ENCODE results near the gene ACYP1. TPM values are rescaled to one million over a fixed set of nuclear protein-coding genes. Genes with fewer than 3 reads are reported as not detected.

ACYP1 gene
- total and polyA plus RNA-seq, 2 of the 13 experiments (the other 11 are each of a cell fraction or from before 2014, with no cell fraction given) = 9.7 to 22.4 TPM

DNA sequence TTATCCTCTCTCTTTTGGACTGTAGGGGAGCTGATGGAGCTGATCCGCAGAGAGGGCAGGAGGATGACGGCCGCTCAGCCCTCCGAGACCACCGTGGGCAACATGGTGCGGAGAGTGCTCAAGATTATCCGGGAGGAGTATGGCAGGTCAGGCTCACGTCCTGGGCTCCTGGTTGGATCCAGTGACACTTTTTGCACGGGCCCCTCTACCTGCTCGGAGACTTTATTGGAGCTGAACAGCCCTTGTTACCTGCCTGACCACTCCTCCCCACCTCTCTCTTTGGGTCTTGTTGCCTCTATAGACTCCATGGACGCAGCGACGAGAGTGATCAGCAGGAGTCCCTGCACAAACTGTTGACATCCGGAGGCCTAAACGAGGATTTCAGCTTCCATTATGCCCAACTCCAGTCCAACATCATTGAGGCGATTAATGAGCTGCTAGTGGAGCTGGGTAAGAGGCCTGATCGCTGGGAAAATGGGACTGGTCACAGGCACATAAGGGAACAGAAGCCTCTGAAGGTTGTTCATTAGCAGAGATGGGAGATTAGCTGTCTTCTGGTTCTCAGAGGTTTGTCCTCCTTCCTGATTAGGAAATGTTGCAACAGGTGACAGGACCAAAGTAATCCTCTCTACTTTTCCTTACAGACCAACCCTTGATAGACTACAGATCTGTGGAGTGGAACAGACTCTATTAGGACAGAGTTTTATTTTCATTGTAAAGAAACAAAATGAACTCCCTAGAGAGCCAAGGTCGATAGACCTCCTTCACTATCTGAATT lies 60.4 kb downstream of the ACYP1 start (continued):
- TF ChIP-seq BRD4 (CRISPR knock-in tag; IDR thresholded peaks at IDR 0.05) = no peak
- no peak for TF ChIP-seq PRPF4 (IDR thresholded peaks at IDR 0.05; ENCODE audit: low read depth, low read length, poor library complexity, severe bottlenecking)
- no peak for TF ChIP-seq ZNF780A (CRISPR knock-in tag; IDR thresholded peaks at IDR 0.05)
- no peak for TF ChIP-seq IRX3 (CRISPR knock-in tag; IDR thresholded peaks at IDR 0.05; ENCODE audit: borderline replicate concordance, low read depth)
- no peak for TF ChIP-seq ZNF230 (CRISPR knock-in tag; IDR thresholded peaks at IDR 0.05)
- TF ChIP-seq ERF (CRISPR knock-in tag; IDR thresholded peaks at IDR 0.05) = no peak
- no peak for TF ChIP-seq JARID2 (CRISPR knock-in tag; IDR thresholded peaks at IDR 0.05; ENCODE audit: insufficient replicate concordance)
- no peak for TF ChIP-seq MEIS2 (CRISPR knock-in tag; IDR thresholded peaks at IDR 0.05)
- TF ChIP-seq, protein P1, sequence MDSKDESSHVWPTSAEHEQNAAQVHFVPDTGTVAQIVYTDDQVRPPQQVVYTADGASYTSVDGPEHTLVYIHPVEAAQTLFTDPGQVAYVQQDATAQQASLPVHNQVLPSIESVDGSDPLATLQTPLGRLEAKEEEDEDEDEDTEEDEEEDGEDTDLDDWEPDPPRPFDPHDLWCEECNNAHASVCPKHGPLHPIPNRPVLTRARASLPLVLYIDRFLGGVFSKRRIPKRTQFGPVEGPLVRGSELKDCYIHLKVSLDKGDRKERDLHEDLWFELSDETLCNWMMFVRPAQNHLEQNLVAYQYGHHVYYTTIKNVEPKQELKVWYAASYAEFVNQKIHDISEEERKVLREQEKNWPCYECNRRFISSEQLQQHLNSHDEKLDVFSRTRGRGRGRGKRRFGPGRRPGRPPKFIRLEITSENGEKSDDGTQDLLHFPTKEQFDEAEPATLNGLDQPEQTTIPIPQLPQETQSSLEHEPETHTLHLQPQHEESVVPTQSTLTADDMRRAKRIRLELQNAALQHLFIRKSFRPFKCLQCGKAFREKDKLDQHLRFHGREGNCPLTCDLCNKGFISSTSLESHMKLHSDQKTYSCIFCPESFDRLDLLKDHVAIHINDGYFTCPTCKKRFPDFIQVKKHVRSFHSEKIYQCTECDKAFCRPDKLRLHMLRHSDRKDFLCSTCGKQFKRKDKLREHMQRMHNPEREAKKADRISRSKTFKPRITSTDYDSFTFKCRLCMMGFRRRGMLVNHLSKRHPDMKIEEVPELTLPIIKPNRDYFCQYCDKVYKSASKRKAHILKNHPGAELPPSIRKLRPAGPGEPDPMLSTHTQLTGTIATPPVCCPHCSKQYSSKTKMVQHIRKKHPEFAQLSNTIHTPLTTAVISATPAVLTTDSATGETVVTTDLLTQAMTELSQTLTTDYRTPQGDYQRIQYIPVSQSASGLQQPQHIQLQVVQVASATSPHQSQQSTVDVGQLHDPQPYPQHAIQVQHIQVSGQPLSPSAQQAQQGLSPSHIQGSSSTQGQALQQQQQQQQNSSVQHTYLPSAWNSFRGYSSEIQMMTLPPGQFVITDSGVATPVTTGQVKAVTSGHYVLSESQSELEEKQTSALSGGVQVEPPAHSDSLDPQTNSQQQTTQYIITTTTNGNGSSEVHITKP (CRISPR knock-in tag; IDR thresholded peaks at IDR 0.05; ENCODE audit: low read depth) = no peak
- TF ChIP-seq ZNF34 (CRISPR knock-in tag; IDR thresholded peaks at IDR 0.05; ENCODE audit: borderline replicate concordance) = 0 out of 2 replicates have a peak, but pooled peaks have one; percentile 77
- TF ChIP-seq TBL1XR1 (IDR thresholded peaks at IDR 0.05; ENCODE audit: borderline replicate concordance, low read length, partially characterized antibody) = no peak
- TF ChIP-seq, protein P2, sequence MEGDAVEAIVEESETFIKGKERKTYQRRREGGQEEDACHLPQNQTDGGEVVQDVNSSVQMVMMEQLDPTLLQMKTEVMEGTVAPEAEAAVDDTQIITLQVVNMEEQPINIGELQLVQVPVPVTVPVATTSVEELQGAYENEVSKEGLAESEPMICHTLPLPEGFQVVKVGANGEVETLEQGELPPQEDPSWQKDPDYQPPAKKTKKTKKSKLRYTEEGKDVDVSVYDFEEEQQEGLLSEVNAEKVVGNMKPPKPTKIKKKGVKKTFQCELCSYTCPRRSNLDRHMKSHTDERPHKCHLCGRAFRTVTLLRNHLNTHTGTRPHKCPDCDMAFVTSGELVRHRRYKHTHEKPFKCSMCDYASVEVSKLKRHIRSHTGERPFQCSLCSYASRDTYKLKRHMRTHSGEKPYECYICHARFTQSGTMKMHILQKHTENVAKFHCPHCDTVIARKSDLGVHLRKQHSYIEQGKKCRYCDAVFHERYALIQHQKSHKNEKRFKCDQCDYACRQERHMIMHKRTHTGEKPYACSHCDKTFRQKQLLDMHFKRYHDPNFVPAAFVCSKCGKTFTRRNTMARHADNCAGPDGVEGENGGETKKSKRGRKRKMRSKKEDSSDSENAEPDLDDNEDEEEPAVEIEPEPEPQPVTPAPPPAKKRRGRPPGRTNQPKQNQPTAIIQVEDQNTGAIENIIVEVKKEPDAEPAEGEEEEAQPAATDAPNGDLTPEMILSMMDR (CRISPR knock-in tag; IDR thresholded peaks at IDR 0.05) = no peak
- TF ChIP-seq, protein P3, sequence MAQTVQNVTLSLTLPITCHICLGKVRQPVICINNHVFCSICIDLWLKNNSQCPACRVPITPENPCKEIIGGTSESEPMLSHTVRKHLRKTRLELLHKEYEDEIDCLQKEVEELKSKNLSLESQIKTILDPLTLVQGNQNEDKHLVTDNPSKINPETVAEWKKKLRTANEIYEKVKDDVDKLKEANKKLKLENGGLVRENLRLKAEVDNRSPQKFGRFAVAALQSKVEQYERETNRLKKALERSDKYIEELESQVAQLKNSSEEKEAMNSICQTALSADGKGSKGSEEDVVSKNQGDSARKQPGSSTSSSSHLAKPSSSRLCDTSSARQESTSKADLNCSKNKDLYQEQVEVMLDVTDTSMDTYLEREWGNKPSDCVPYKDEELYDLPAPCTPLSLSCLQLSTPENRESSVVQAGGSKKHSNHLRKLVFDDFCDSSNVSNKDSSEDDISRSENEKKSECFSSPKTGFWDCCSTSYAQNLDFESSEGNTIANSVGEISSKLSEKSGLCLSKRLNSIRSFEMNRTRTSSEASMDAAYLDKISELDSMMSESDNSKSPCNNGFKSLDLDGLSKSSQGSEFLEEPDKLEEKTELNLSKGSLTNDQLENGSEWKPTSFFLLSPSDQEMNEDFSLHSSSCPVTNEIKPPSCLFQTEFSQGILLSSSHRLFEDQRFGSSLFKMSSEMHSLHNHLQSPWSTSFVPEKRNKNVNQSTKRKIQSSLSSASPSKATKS (CRISPR knock-in tag; IDR thresholded peaks at IDR 0.05) = no peak
- TF ChIP-seq LCORL (IDR thresholded peaks at IDR 0.05) = no peak
- 0 out of 2 replicates have a peak, but pooled peaks have one; percentile 22 for TF ChIP-seq LCORL (CRISPR knock-in tag; IDR thresholded peaks at IDR 0.05)
- no peak for TF ChIP-seq EP300 (IDR thresholded peaks at IDR 0.05; ENCODE audit: low read depth in 2 of 2, low read length in 2 of 2)
- TF ChIP-seq EP300 (CRISPR knock-in tag; IDR thresholded peaks at IDR 0.05; ENCODE audit: borderline replicate concordance) = no peak
- TF ChIP-seq, protein P4, sequence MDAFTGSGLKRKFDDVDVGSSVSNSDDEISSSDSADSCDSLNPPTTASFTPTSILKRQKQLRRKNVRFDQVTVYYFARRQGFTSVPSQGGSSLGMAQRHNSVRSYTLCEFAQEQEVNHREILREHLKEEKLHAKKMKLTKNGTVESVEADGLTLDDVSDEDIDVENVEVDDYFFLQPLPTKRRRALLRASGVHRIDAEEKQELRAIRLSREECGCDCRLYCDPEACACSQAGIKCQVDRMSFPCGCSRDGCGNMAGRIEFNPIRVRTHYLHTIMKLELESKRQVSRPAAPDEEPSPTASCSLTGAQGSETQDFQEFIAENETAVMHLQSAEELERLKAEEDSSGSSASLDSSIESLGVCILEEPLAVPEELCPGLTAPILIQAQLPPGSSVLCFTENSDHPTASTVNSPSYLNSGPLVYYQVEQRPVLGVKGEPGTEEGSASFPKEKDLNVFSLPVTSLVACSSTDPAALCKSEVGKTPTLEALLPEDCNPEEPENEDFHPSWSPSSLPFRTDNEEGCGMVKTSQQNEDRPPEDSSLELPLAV (CRISPR knock-in tag; conservative IDR thresholded peaks at IDR 0.05; ENCODE audit: low read depth) = no peak
- no peak for TF ChIP-seq STAG1 (CRISPR knock-in tag; IDR thresholded peaks at IDR 0.05)
- TF ChIP-seq ZNF605 (CRISPR knock-in tag; IDR thresholded peaks at IDR 0.05) = peak; percentile 62; the same call in 1 of the 2 replicates
- no peak for TF ChIP-seq CBX5 (CRISPR knock-in tag; IDR thresholded peaks at IDR 0.05; ENCODE audit: borderline replicate concordance)

Measured in HepG2 (cell line).